ENCODE data around the gene EVC. TPM values are rescaled to one million over a fixed set of nuclear protein-coding genes. Genes with fewer than 3 reads are reported as not detected.
A peak's percentile ranks its signal among the peaks of the same experiment; 100 is the strongest.

EVC gene
- total RNA-seq, 2 donors from 2014 or later = 0.14 to 1.4 TPM

DNA sequence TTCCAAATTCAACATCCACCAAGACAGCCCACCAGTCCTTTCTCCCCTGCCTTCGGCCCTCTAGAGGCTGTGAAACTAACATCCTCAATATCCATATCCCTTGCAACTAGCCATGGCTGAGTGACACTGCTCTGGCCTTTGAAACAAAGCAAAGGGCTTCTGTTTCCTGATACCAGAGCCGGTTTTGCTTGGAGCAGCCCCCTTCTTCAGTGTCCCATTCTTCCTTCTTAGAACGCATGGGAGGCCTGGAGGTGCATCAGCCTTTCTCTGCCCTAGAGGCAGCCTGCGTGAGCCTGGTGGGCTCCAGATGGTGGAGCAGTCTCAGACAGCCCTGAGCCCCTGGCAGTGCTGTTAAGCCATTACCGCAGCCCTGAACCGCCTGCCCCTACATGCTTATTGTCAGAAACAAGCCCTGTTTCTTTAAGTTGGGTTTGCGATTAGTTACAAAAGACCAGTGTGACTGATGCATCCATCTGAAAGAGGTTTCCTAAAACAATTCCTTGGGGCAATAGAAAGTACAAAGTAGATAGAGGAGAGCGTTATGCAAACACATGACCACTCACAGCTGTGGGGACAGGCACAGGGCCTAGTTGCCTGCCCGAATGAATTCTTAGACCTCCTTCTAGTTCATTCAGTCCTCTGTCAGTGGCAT is 74.1 kb downstream of the EVC start:
- H3K27ac Mint-ChIP-seq = no peak overlapping the region
- no peak for DNase-seq (ENCODE audit: low spot score in 2 of 2)
- ATAC-seq = no peak
- peaks cover 0 to 5% of the 10 kb centered on the region in 2 donors for H3K36me3 Mint-ChIP-seq
- peaks cover 4 to 5% of the 10 kb centered on the region in 2 donors for H3K9me3 Mint-ChIP-seq

DNA sequence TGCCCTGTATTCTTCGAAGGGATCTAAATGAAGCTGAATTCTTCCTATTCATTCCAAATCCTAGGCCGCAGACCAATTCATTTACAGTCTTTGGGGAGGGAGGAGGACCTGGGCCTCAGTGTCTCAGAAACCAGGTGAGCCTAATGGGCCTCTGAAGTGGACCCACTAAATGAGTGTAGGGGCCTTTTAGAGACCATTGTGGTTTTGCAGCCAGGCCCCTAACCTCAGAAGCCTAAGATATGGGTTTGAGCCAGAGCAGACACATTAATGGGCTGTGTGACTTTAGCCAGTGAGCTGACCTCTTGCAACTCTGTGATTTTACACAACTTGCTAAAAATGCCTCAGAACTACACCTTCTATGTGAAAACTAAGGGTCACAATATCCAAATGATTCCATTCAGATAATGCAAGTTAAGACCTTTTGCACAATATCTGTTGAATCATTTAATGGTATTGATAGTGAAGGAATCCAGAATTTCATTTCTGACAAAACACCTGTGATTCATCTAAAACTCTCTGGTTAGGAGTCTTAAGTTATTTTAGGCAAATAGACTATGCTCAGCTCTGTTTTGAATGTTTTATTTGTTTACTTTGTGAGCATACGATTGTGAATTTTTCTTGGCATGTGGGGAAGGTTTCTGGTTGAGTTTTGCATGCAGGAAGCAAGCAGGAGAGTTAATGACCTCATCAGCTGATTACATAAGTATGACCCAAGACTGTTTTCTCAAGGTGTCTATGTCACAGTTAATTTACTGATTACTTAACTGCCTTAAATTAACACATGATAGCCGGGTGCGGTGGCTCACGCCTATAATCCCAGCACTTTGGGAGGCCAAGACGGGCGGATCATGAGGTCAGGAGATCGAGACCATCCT is 75.0 kb downstream of the EVC start:
- DNase-seq (ENCODE audit: low spot score in 2 of 2) = no peak
- ATAC-seq = no peak
- Mint-ChIP-seq H3K36me3 (peaks cover 0 to 2% of the 10 kb centered on the region in 2 donors), H3K27ac (no peak overlapping the region), H3K9me3 (peaks cover 2 to 3% of the 10 kb centered on the region in 2 donors)

GRCh38 chr4:5787311-5787710 is 76.3 kb downstream of the EVC start:
- Mint-ChIP-seq H3K9me3 (no peaks in the 10 kb centered on the region), H3K36me3 (no peaks in the 10 kb centered on the region), H3K27ac (no peak overlapping the region)
- ATAC-seq (no peak), DNase-seq (ENCODE audit: low spot score in 2 of 2) (no peak)

GRCh38 chr4:5788144-5788543 is 77.1 kb downstream of the EVC start:
- Mint-ChIP-seq H3K9me3 (no peaks in the 10 kb centered on the region), H3K27ac (peak overlapping the region in 1 of 2 donors; percentile 66), H3K36me3 (no peaks in the 10 kb centered on the region)
- DNase-seq (ENCODE audit: low spot score in 2 of 2) (no peak), ATAC-seq (no peak)

- peak overlapping the region in 1 of 2 donors; percentile 57 for H3K27ac Mint-ChIP-seq
- no peaks in the 10 kb centered on the region for H3K9me3 Mint-ChIP-seq
- DNase-seq (ENCODE audit: low spot score in 2 of 2) (no peak), ATAC-seq (no peak)
- no peaks in the 10 kb centered on the region for H3K36me3 Mint-ChIP-seq
These were observed 78.1 kb downstream of the EVC start for GRCh38 chr4:5789141-5789540.

DNA sequence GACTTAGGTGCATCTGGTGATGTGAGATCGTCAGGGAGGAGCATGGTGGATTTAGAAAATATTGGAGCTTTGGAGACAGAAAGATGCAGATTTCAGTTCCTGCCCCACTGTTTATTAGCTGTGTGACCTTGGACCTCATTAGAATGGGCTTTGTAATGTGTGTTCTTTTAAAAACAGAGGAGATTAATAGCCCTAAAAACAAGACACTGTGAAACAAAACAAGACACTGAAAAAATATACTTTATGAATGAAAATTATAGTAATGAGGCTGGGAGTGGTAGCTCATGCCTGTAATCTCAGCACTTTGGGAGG is 79.5 kb downstream of the EVC start:
- no peak overlapping the region for H3K27ac Mint-ChIP-seq
- ATAC-seq = no peak
- no peak for DNase-seq (ENCODE audit: low spot score in 2 of 2)
- no peaks in the 10 kb centered on the region for H3K9me3 Mint-ChIP-seq
- H3K36me3 Mint-ChIP-seq = no peaks in the 10 kb centered on the region

DNA sequence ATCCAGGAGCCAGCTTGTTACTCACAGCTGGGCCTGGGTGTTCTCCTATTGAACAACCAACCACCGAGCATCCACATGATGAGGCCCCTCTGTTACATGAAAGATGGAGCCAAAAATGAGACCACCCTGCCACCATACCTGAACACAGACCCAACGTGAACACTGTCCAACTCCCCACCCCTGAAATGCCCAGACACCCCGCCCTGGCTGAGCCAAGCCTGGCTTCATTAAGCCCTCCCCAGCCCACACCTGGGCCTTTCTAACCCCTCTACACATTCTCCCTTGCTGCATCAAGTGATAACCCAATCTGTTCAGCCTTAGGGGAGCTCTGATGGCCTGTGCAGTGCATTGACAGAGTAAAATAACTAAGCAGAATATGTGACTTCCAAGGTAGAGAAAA is 80.7 kb downstream of the EVC start:
- peaks cover 3 to 5% of the 10 kb centered on the region in 2 donors for H3K9me3 Mint-ChIP-seq
- H3K36me3 Mint-ChIP-seq = no peaks in the 10 kb centered on the region
- no peak overlapping the region for H3K27ac Mint-ChIP-seq
- no peak for ATAC-seq
- no peak for DNase-seq (ENCODE audit: low spot score in 2 of 2)

- Mint-ChIP-seq H3K36me3 (no peaks in the 10 kb centered on the region), H3K27ac (no peak overlapping the region)
These were observed 82.5 kb downstream of the EVC start for GRCh38 chr4:5793514-5793913.

GRCh38 chr4:5795580-5795979 is 84.6 kb downstream of the EVC start:
- Mint-ChIP-seq H3K36me3 (no peaks in the 10 kb centered on the region), H3K9me3 (peaks cover 3 to 5% of the 10 kb centered on the region in 2 donors), H3K27ac (no peak overlapping the region)
- ATAC-seq (no peak), DNase-seq (ENCODE audit: low spot score in 2 of 2) (no peak)

More at GRCh38 chr4:5793514-5793913, 82.5 kb downstream of the EVC start:
- ATAC-seq = no peak
- no peak for DNase-seq (ENCODE audit: low spot score in 2 of 2)
- peaks cover 3 to 5% of the 10 kb centered on the region in 2 donors for H3K9me3 Mint-ChIP-seq

DNA sequence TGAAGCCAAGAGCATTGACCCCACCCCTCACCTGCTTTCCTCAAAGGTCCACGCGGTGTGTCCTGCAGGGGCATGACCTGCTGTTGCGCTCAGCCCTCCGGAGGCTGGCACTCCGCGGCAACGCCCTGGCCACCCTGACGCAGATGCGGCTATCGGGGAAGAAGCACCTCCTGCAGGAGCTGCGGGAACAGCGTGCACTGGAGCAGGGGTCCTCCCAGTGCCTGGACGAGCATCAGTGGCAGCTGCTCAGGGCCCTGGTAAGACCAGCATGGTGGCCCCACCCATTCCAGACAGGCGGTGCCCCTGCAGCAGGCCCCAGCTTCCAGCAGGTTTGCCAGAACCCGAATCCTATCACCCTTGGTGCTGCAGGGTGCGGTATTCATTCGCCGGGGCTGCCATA is 86.0 kb downstream of the EVC start:
- DNase-seq (ENCODE audit: low spot score in 2 of 2) = no peak
- no peak overlapping the region for H3K27ac Mint-ChIP-seq
- peaks cover 3 to 5% of the 10 kb centered on the region in 2 donors for H3K9me3 Mint-ChIP-seq
- ATAC-seq = no peak
- H3K36me3 Mint-ChIP-seq = no peaks in the 10 kb centered on the region

DNA sequence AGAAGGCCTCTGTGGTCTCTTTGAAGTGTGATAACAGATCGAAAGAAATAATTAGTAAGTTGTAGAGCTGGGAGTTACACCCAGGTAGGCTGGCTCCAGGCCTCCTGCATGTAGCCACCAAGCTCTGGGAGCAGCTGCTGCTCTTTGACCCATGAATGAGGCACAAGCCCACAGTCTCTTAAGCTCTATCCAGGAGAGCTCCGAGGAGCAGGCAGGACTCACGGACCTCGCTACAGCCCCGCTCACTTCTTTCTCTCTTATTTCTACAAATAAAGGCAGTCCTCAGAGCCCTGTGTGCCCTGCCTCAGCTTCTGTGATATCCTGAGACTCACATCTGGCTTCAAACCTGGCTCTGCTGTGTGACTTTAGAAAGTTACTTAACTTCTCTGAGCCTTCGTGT is 86.9 kb downstream of the EVC start:
- DNase-seq (ENCODE audit: low spot score in 2 of 2) = no peak
- ATAC-seq = no peak
- Mint-ChIP-seq H3K9me3 (peaks cover 3 to 5% of the 10 kb centered on the region in 2 donors), H3K27ac (no peak overlapping the region), H3K36me3 (no peaks in the 10 kb centered on the region)

DNA sequence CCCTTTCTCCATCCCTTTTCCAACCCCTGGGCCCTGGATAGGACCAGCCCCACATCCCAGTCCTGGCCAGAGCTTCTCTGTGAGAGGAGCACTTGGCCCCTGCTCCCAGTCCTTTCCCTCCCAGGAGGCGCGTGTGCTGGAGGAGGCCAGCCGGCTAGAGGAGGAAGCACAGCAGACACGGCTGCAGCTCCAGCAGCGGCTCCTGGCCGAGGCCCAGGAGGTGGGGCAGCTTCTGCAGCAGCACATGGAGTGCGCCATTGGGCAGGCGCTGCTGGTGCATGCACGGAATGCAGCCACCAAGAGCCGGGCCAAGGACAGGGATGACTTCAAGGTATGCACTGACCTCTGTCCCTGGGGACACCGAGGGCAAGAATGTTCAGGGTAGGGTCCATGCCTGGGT is 87.5 kb downstream of the EVC start:
- ATAC-seq = no peak
- H3K9me3 Mint-ChIP-seq = peaks cover 3 to 5% of the 10 kb centered on the region in 2 donors

DNA sequence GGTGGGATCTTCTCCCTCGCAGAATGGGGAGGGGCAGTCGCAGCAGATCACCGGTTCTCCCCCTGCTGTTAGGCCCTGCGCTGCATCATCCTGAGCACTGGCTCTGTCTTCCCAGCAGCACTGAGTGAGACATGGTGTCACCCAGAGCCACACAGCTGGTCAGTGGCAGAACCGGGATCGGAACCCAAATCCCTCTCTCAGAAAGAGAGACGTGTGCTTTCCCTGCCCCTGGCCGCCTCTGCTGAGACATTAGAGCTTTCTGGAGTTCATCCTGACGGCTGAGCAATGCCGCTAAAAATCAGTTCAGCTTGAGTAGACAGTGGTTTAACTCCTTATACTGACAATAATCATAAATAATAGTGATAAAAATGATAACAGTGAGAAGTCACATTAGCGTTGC is 87.9 kb downstream of the EVC start:
- peaks cover 3 to 5% of the 10 kb centered on the region in 2 donors for H3K9me3 Mint-ChIP-seq
- no peak overlapping the region for H3K27ac Mint-ChIP-seq
- ATAC-seq (no peak), DNase-seq (ENCODE audit: low spot score in 2 of 2) (no peak)
- no peaks in the 10 kb centered on the region for H3K36me3 Mint-ChIP-seq

More for the DNA sequence above, 87.5 kb downstream of the EVC start:
- Mint-ChIP-seq H3K27ac (no peak overlapping the region), H3K36me3 (no peaks in the 10 kb centered on the region)
- no peak for DNase-seq (ENCODE audit: low spot score in 2 of 2)

DNA sequence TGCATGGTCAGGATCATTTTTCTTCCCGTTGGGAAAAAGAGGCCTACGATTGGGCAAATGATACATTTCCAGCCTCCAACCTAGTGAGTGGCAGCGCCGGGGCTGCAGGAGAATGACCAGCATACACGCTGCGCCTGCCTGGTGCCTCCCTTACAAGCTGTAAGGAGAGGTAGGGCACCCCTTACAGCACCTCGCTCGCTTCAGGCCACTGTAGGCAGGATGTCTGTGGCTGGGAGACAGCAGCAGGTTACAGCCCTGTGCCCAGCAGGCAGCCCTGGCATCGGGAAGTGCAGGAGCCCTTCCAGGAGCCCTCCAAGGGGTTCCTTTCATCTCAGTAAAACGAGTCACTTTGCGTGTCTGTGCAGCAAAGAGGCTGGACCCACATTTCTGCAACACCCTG is 88.4 kb downstream of the EVC start:
- ATAC-seq (no peak), DNase-seq (ENCODE audit: low spot score in 2 of 2) (no peak)
- Mint-ChIP-seq H3K36me3 (no peaks in the 10 kb centered on the region), H3K27ac (no peak overlapping the region), H3K9me3 (peaks cover 3 to 5% of the 10 kb centered on the region in 2 donors)

DNA sequence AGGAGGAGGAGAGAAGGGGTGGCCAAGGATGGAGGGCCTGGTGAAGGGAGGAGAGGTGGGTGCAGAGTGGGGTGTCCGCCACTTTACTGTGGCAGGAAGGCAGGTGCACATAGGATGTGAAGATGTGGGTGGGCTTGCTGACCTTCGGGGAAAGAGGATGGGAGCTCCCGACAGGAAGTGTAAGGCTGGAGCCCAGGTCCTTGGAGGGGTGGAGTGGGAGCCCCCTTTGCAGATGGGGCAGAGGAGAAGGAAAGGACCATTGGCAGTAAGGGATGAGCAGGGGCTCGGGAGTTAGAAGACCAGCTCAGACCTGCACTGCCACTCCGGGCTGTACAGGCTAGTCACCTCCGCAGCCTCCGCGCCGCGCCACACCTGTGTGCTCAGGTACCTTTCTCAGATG is 89.5 kb downstream of the EVC start:
- H3K27ac Mint-ChIP-seq = peak overlapping the region in 1 of 2 donors; percentile 52
- ATAC-seq (no peak), DNase-seq (ENCODE audit: low spot score in 2 of 2) (no peak)
- H3K36me3 Mint-ChIP-seq = no peaks in the 10 kb centered on the region
- H3K9me3 Mint-ChIP-seq = peaks cover 3 to 5% of the 10 kb centered on the region in 2 donors

GRCh38 chr4:5801696-5802095 is 90.7 kb downstream of the EVC start:
- DNase-seq (ENCODE audit: low spot score in 2 of 2) (no peak), ATAC-seq (no peak)
- Mint-ChIP-seq H3K27ac (peak overlapping the region in 1 of 2 donors; percentile 7), H3K9me3 (no peaks in the 10 kb centered on the region), H3K36me3 (no peaks in the 10 kb centered on the region)

DNA sequence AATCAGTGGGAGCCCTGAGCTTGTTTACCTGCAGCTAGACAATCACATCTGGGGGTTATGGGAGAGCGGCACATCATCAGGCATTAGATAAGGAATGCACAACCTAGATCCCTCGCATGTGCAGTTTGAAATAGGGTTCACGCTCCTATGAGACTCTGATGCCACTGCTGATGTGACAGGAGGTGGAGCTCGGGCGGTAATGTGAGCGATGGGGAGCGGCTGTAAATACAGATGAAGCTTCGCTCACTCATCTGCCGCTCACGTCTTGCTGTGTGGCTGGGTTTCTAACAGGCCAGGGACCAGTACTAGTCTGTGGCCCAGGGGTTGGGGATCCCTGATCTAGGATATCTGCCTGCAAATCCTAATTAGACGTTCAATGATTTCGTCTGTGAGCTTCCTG is 91.6 kb downstream of the EVC start:
- no peaks in the 10 kb centered on the region for H3K9me3 Mint-ChIP-seq
- no peak overlapping the region for H3K27ac Mint-ChIP-seq
- H3K36me3 Mint-ChIP-seq = no peaks in the 10 kb centered on the region
- ATAC-seq = no peak
- DNase-seq (ENCODE audit: low spot score in 2 of 2) = no peak

DNA sequence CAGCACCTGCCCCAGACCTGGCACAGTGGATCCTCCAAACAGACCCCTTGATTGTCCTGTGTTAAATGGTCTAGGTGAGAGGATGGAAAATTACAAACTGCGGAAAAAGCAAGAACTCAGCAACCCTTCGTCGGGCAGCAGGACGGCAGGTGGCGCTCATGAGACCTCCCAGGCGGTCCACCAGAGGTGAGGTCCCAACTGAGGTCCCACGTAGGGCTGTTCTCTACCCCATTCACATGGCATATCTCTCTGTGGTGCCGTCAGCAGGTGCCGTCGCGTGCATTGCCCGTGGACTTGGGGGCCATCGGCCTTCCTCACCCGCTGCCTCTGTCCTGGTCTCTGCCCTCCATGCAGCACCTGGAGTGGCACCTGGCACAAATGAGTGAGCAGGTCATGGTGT is 93.7 kb downstream of the EVC start:
- Mint-ChIP-seq H3K27ac (no peak overlapping the region), H3K9me3 (no peaks in the 10 kb centered on the region), H3K36me3 (no peaks in the 10 kb centered on the region)
- ATAC-seq (no peak), DNase-seq (ENCODE audit: low spot score in 2 of 2) (no peak)
